NCI-H2171 treated with DMSO at 0.1 percent for 48 hours (cell line): Measurements from ENCODE around the gene SNAI3.

Source experiments
- DNase-seq: peaks from one replicate; lab custom pipeline; 2025; lab: John Stamatoyannopoulos, UW

The SNAI3 gene

GRCh38 chr16:88703486-88704309 is 17.4 kb upstream of the SNAI3 start:
- DNase-seq = no peak

GRCh38 chr16:88702371-88703210 is 16.3 kb upstream of the SNAI3 start:
- no peak for DNase-seq

GRCh38 chr16:88701581-88702370 is 15.5 kb upstream of the SNAI3 start:
- DNase-seq = no peak

- no peak for DNase-seq
These were observed 14.6 kb upstream of the SNAI3 start for GRCh38 chr16:88700636-88701482.

- no peak for DNase-seq
These were observed 14.0 kb upstream of the SNAI3 start for GRCh38 chr16:88700322-88700635.

GRCh38 chr16:88699180-88699579 is 12.9 kb upstream of the SNAI3 start:
- DNase-seq = no peak

GRCh38 chr16:88698646-88699045 is 12.3 kb upstream of the SNAI3 start:
- DNase-seq = no peak

GRCh38 chr16:88697831-88698615 is 11.7 kb upstream of the SNAI3 start:
- no peak for DNase-seq

- no peak for DNase-seq
These were observed 11.0 kb upstream of the SNAI3 start for GRCh38 chr16:88697116-88697830.

- no peak for DNase-seq
These were observed 10.1 kb upstream of the SNAI3 start for GRCh38 chr16:88696441-88696840.

GRCh38 chr16:88695753-88696152 is 9.4 kb upstream of the SNAI3 start:
- no peak for DNase-seq

GRCh38 chr16:88695218-88695617 is 8.9 kb upstream of the SNAI3 start:
- no peak for DNase-seq

- DNase-seq = no peak
These were observed 8.1 kb upstream of the SNAI3 start for GRCh38 chr16:88694221-88695087.

GRCh38 chr16:88693420-88694177 is 7.3 kb upstream of the SNAI3 start:
- no peak for DNase-seq

GRCh38 chr16:88692861-88693260 is 6.6 kb upstream of the SNAI3 start:
- DNase-seq = no peak

- DNase-seq = no peak
These were observed 5.7 kb upstream of the SNAI3 start for GRCh38 chr16:88691924-88692560.

- DNase-seq = no peak
These were observed 5.0 kb upstream of the SNAI3 start for GRCh38 chr16:88691129-88691813.
